ENCODE measurements around the gene DAW1. TPM values are rescaled to one million over a fixed set of nuclear protein-coding genes. Genes with fewer than 3 reads are reported as not detected.

The DAW1 gene
- polyA plus RNA-seq, 1 donor (not counting 4 experiments of a cell fraction or from before 2014, with no cell fraction given), result 0.24 TPM

DNA sequence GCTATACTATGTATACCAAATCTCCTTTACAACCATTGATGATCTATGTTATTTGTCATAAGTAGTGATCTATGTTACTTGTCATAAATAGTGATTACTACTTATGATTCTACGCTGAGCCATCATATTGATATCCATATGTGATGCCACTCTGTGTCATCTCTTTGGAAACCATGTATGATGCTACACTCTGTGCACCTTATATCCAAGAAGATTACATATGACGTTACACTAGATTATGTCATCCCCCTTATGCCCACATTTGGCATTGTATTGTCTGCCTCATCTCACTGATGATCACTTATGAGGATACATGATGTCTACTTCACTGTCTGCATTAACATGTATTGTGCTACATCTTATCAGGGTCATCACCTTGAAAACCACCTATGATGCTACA is 42.9 kb downstream of the DAW1 start:
- H3K9me1 ChIP-seq (ENCODE audit: control insufficient read depth, extremely low read depth, insufficient read depth, low read length), result no peaks in the 10 kb centered on the region
- H2AFZ ChIP-seq (ENCODE audit: control insufficient read depth, low read length), result no peak overlapping the region
- no peak overlapping the region for H3K4me2 ChIP-seq (ENCODE audit: control insufficient read depth, extremely low read depth, insufficient read depth, low read depth, low read length)
- no peak for FAIRE-seq
- H3K27ac ChIP-seq (ENCODE audit: control insufficient read depth, insufficient read depth, low read length), result no peak overlapping the region
- no peaks in the 10 kb centered on the region for H3K27me3 ChIP-seq (ENCODE audit: control insufficient read depth, extremely low read depth, insufficient read depth, low read length)
- no peak overlapping the region for H3K4me3 ChIP-seq (ENCODE audit: control insufficient read depth in 2 of 3, extremely low read depth in 1 of 3, insufficient read depth in 2 of 3, low read depth in 1 of 3, low read length in 3 of 3)
- dilution Hi-C loops (cut with MboI; ENCODE audit: extremely low pct_ligation_motif_present, low sequenced_read_pairs), result no loop called here
- DNase-seq (ENCODE audit: low read depth, low spot score), result no peak
- no peaks in the 10 kb centered on the region for H3K4me1 ChIP-seq (ENCODE audit: control insufficient read depth, extremely low read depth, insufficient read depth, low read length)
- H3K79me2 ChIP-seq (ENCODE audit: control insufficient read depth, insufficient read depth, low read length), result no peaks in the 10 kb centered on the region
- H4K20me1 ChIP-seq (ENCODE audit: control insufficient read depth, extremely low read depth, insufficient read depth, low read length), result no peaks in the 10 kb centered on the region
- no peaks in the 10 kb centered on the region for H3K9me3 ChIP-seq (ENCODE audit: control insufficient read depth, low read depth, low read length)
- TF ChIP-seq EZH2 (IDR thresholded peaks at IDR 0.05; ENCODE audit: low read length), result no peak
- TF ChIP-seq, protein P1, sequence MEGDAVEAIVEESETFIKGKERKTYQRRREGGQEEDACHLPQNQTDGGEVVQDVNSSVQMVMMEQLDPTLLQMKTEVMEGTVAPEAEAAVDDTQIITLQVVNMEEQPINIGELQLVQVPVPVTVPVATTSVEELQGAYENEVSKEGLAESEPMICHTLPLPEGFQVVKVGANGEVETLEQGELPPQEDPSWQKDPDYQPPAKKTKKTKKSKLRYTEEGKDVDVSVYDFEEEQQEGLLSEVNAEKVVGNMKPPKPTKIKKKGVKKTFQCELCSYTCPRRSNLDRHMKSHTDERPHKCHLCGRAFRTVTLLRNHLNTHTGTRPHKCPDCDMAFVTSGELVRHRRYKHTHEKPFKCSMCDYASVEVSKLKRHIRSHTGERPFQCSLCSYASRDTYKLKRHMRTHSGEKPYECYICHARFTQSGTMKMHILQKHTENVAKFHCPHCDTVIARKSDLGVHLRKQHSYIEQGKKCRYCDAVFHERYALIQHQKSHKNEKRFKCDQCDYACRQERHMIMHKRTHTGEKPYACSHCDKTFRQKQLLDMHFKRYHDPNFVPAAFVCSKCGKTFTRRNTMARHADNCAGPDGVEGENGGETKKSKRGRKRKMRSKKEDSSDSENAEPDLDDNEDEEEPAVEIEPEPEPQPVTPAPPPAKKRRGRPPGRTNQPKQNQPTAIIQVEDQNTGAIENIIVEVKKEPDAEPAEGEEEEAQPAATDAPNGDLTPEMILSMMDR (optimal IDR thresholded peaks at IDR 0.05 in 1 of 3, IDR thresholded peaks at IDR 0.05 in 1 of 3, conservative IDR thresholded peaks at IDR 0.05 in 1 of 3; ENCODE audit: extremely low read depth in 1 of 3, insufficient read depth in 2 of 3, low read length in 3 of 3), result no peak
- no peak overlapping the region for H3K9ac ChIP-seq (ENCODE audit: control insufficient read depth, extremely low read depth, insufficient read depth, low read length)
- no peaks in the 10 kb centered on the region for H3K36me3 ChIP-seq (ENCODE audit: control insufficient read depth in 2 of 2, extremely low read depth in 1 of 2, insufficient read depth in 2 of 2, low read length in 2 of 2)

DNA sequence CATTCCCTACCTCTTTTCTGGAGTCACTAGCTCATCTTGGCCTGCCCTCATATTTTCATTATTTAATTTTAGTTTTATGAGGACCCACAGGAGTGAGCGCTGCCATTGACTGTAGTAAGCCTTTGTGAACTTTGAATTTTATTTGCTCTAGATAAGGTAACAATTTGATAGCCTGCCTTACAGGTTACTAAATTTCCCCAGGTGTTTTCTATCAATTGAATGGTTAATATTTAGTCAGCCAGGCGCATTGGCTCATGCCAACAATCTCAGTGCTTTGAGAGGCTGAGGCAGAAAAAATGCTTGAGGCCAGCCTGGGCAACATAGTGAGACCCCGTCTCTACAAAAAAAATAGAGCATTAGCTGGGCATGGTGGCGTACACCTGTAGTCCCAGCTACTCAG is 50.2 kb downstream of the DAW1 start:
- Histone ChIP-seq H2AFZ (ENCODE audit: control insufficient read depth, low read length) (no peak overlapping the region), H3K36me3 (ENCODE audit: control insufficient read depth in 2 of 2, extremely low read depth in 1 of 2, insufficient read depth in 2 of 2, low read length in 2 of 2) (no peaks in the 10 kb centered on the region), H3K27ac (ENCODE audit: control insufficient read depth, insufficient read depth, low read length) (no peak overlapping the region), H3K9ac (ENCODE audit: control insufficient read depth, extremely low read depth, insufficient read depth, low read length) (no peak overlapping the region), H3K4me2 (ENCODE audit: control insufficient read depth, extremely low read depth, insufficient read depth, low read depth, low read length) (no peak overlapping the region), H3K9me3 (ENCODE audit: control insufficient read depth, low read depth, low read length) (no peaks in the 10 kb centered on the region), H3K27me3 (ENCODE audit: control insufficient read depth, extremely low read depth, insufficient read depth, low read length) (no peaks in the 10 kb centered on the region), H3K79me2 (ENCODE audit: control insufficient read depth, insufficient read depth, low read length) (no peaks in the 10 kb centered on the region), H3K4me1 (ENCODE audit: control insufficient read depth, extremely low read depth, insufficient read depth, low read length) (no peaks in the 10 kb centered on the region), H3K9me1 (ENCODE audit: control insufficient read depth, extremely low read depth, insufficient read depth, low read length) (no peaks in the 10 kb centered on the region), H3K4me3 (ENCODE audit: control insufficient read depth in 2 of 3, extremely low read depth in 1 of 3, insufficient read depth in 2 of 3, low read depth in 1 of 3, low read length in 3 of 3) (no peak overlapping the region), H4K20me1 (ENCODE audit: control insufficient read depth, extremely low read depth, insufficient read depth, low read length) (no peaks in the 10 kb centered on the region)
- dilution Hi-C loops (cut with MboI; ENCODE audit: extremely low pct_ligation_motif_present, low sequenced_read_pairs), result no loop called here
- TF ChIP-seq, protein P1 (optimal IDR thresholded peaks at IDR 0.05 in 1 of 3, IDR thresholded peaks at IDR 0.05 in 1 of 3, conservative IDR thresholded peaks at IDR 0.05 in 1 of 3; ENCODE audit: extremely low read depth in 1 of 3, insufficient read depth in 2 of 3, low read length in 3 of 3), result no peak
- TF ChIP-seq EZH2 (IDR thresholded peaks at IDR 0.05; ENCODE audit: low read length), result no peak
- DNase-seq (ENCODE audit: low read depth, low spot score), result no peak
- FAIRE-seq, result no peak

Data from keratinocyte (primary cell).